ENCODE data around the gene UBE2Q1. TPM values are rescaled to one million over a fixed set of nuclear protein-coding genes. Genes with fewer than 3 reads are reported as not detected.
A peak's percentile ranks its signal among the peaks of the same experiment; 100 is the strongest.

The UBE2Q1 gene
- total and polyA plus RNA-seq, 2 of the 4 experiments (the other 2 are of a cell fraction) = 20.6 to 24.7 TPM

DNA sequence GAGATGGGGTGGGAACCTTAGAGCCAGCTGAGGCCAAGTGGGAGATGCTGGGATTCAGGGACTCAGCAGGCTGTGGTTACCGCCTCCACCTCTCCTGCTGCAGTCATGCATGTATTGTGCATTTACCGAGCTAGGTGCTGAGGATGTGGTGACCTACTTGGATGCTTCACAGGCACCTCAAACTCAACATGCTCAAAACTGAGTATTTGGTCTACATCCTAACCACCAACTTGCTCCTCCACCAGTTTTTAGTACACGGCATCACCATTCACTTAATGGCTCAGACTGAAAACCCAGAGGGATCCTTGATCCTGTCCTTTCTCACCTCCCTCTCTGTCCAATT, 14.7 kb upstream of the UBE2Q1 start:
- Histone ChIP-seq H3K9me1 (ENCODE audit: insufficient read depth, low read length) (peaks cover 4% of the 10 kb centered on the region; the same call in 1 of the 2 replicates), H2AK9ac (replicated peaks; ENCODE audit: low read depth, low read length, poor library complexity) (no peak overlapping the region), H3K79me1 (ENCODE audit: low read depth in 1 of 2, low read length in 2 of 2) (no peaks in the 10 kb centered on the region), H4K91ac (ENCODE audit: insufficient read depth, low read depth, low read length) (no peak overlapping the region), H3K36me3 (ENCODE audit: control insufficient read depth, insufficient read depth, low read length) (peaks cover 4% of the 10 kb centered on the region; the same call in 1 of the 2 replicates), H2BK5ac (ENCODE audit: low read depth, low read length, poor library complexity, severe bottlenecking) (no peak overlapping the region), H3K9me3 (ENCODE audit: control insufficient read depth, insufficient read depth, low read length) (no peaks in the 10 kb centered on the region), H3K18ac (ENCODE audit: low read depth, low read length) (no peak overlapping the region), H3K4me1 (ENCODE audit: control insufficient read depth, insufficient read depth, low read length) (peaks cover 4% of the 10 kb centered on the region; the same call in 1 of the 2 replicates), H2BK20ac (ENCODE audit: low read depth, low read length) (no peak overlapping the region), H4K8ac (ENCODE audit: low read depth in 2 of 2, low read length in 2 of 2) (no peak overlapping the region), H3K56ac (ENCODE audit: extremely low read depth, insufficient read depth, low read length) (no peak overlapping the region), H3K27ac (ENCODE audit: insufficient read depth, low read length) (no peak overlapping the region), H3K14ac (replicated peaks; ENCODE audit: low read depth, low read length) (no peak overlapping the region), H3K4me2 (ENCODE audit: low read depth, low read length) (no peak overlapping the region), H2AFZ (replicated peaks; ENCODE audit: low read length, poor library complexity) (no peak overlapping the region), H4K5ac (ENCODE audit: low read depth, low read length) (no peak overlapping the region), H3K27me3 (ENCODE audit: control insufficient read depth, insufficient read depth, low read length) (peaks cover 30% of the 10 kb centered on the region), H3K4ac (ENCODE audit: low read depth, low read length) (no peak overlapping the region), H4K20me1 (ENCODE audit: insufficient read depth, low read length) (peaks cover 18% of the 10 kb centered on the region), H3K23ac (ENCODE audit: low read depth, low read length) (peak overlapping the region; percentile 31; the same call in 1 of the 2 replicates), H2AK5ac (ENCODE audit: low read depth, low read length) (no peak overlapping the region), H3K4me3 (ENCODE audit: insufficient read depth, low read depth, low read length) (no peak overlapping the region), H2BK120ac (ENCODE audit: low read depth, low read length) (no peak overlapping the region), H3K9ac (ENCODE audit: low read depth, low read length) (no peak overlapping the region), H2BK15ac (ENCODE audit: low read depth, low read length) (no peak overlapping the region)
- POLR2A ChIA-PET (ENCODE audit: unreplicated experiment) = no interaction called here
- TF ChIP-seq RFX5 (IDR thresholded peaks at IDR 0.05; ENCODE audit: low read depth, low read length) = no peak
- TF ChIP-seq POLR2A (IDR thresholded peaks at IDR 0.05; ENCODE audit: low read depth, low read length) = no peak
- no peak for TF ChIP-seq MAZ (IDR thresholded peaks at IDR 0.05; ENCODE audit: borderline replicate concordance, low read depth, low read length)
- TF ChIP-seq CTCF (conservative IDR thresholded peaks at IDR 0.05; ENCODE audit: low read depth, low read length) = no peak
- TF ChIP-seq ELK1 (IDR thresholded peaks at IDR 0.05; ENCODE audit: borderline replicate concordance, low read depth, low read length) = no peak
- no peak for TF ChIP-seq NFE2L2 (IDR thresholded peaks at IDR 0.05; ENCODE audit: low read depth, low read length)
- no peak for TF ChIP-seq RAD21 (IDR thresholded peaks at IDR 0.05; ENCODE audit: low read length)
- no peak for TF ChIP-seq CHD1 (IDR thresholded peaks at IDR 0.05; ENCODE audit: low read depth, low read length)
- no peak for TF ChIP-seq MXI1 (IDR thresholded peaks at IDR 0.05; ENCODE audit: borderline replicate concordance, low read depth, low read length)
- no peak for TF ChIP-seq BHLHE40 (IDR thresholded peaks at IDR 0.05; ENCODE audit: low read depth, low read length)
- no peak for TF ChIP-seq SMC3 (IDR thresholded peaks at IDR 0.05; ENCODE audit: low read depth, low read length)
- no TSS peak for BruUV-seq (replicated peaks)
- in situ Hi-C loops (cut with MboI; ENCODE audit: low sequenced_read_pairs) = no loop called here
- CTCF ChIA-PET = no interaction called here
- dilution Hi-C loops (cut with HindIII; ENCODE audit: low sequenced_read_pairs, unreplicated experiment) = no loop called here
- no peak for DNase-seq
- 88% methylated on average over 1 of the region's 3 CpGs; no CpG with 5 or more reads in 1 of the 2 experiments for WGBS, 2 experiments (ENCODE audit: extremely low coverage in 2 of 2, insufficient read length in 1 of 2)
- intact Hi-C loops (cut with micrococcal nuclease) = no loop called here
- no peak for ATAC-seq (ENCODE audit: low read depth)

Data from IMR-90 (cell line).